HG02885 (cell line): ENCODE measurements around the gene MPPED1.
A peak's percentile ranks its signal among the peaks of the same experiment; 100 is the strongest.

Source experiments
- ATAC-seq: cut with Tn5 transposase; IDR thresholded peaks from one replicate; pipeline ENCODE4 v1.9.1; 2021; ENCODE audit warnings: mild to moderate bottlenecking; ENCODE audit not compliant: unreplicated experiment, poor library complexity

MPPED1 gene, protein sequence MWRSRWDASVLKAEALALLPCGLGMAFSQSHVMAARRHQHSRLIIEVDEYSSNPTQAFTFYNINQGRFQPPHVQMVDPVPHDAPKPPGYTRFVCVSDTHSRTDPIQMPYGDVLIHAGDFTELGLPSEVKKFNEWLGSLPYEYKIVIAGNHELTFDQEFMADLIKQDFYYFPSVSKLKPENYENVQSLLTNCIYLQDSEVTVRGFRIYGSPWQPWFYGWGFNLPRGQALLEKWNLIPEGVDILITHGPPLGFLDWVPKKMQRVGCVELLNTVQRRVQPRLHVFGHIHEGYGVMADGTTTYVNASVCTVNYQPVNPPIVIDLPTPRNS

DNA sequence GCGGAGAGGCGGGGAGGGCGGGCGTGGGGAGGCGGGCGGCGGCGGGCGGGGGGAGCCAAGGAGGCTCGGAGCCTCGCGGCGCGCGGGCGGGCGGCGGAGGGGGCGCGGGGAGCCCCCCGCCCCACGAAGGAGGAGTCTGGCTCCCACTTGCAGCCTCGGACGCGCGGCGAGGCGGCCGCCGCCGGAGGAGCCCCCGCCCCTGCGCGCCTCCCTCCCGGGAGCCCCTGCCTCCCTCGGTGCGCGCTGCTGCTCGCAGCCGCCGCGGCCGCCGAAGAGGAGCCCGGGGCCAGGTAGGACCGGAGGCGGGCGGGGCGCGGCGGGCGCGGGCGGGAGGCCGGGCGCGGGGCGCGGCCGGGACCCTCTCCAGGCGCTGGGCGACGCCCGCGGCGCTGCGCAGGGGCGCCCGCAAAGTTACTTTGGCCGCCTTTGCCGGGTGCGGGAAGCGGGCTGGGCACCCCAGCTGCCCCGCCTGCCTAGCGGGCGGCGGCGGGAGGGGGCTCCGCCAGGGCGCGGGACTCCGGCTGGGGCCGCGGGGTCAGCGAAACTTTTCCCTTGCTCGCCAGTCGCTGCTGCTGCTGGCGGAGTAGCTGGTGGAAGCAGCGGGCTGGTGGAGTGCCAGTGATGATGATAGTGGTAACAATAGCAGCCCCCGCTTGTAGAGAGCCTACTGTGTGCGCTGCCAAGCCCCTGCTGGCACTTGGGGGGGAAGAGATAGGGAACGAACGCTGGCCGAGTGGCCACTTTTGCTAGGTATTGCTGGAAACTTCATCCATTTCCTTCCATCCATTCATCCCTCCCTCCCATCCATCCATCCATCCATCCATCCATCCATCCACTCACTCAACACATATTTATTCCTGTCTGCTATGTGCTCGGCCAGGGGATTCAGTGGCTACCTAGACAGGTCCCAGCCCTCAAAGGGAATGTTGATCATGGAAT is at the start of gene MPPED1:
Gene MPPED1 (plus strand): TSS at position 146 of the 939 bp plus-strand sequence. CDS start 12,972 bp downstream, outside the sequence.
- ATAC-seq = no peak

DNA sequence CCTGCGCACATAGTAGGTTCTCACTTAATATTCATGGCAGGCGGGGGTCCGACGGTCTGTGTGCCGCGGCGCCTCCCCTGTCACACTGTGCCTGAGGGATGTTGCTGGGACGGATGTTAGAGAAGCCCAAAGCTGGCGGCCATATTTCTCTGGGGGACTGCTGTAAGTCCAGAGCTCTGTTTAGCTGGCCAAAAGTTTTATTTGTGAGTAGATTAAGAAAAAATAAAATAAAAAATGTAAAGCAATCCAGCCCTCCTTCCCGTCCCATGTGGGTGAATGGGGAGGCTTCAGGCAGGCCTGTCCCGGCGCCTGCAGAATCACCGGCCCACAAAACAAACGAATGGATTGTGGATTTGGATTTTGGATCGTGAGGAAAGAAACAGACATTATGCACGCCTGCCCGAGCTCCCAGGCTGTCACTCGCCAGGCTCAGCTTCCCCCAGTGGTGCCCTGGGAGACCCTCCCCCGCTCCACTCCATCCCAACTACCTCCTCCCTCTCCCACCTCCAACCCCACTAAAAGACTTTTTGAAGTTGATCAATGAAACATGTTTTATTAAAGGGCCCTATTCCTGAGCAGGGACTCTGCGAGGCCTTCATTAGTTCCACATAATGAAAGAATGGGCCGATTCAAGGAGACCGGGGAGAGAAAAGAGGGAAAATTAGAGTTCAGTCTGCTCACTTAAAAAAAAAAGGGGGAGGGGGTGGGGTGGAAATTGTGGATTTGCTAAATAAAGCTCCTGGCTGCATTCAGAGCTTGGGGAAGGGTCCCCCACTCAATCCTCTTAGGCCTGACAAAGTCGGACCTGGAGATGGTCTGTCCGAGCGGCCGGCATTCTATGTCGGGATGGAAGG is 48.3 kb upstream of the MPPED1 start:
- ATAC-seq = no peak

- no peak for ATAC-seq
Measured at GRCh38 chr22:43364169-43364435, 47.7 kb upstream of the MPPED1 start.

DNA sequence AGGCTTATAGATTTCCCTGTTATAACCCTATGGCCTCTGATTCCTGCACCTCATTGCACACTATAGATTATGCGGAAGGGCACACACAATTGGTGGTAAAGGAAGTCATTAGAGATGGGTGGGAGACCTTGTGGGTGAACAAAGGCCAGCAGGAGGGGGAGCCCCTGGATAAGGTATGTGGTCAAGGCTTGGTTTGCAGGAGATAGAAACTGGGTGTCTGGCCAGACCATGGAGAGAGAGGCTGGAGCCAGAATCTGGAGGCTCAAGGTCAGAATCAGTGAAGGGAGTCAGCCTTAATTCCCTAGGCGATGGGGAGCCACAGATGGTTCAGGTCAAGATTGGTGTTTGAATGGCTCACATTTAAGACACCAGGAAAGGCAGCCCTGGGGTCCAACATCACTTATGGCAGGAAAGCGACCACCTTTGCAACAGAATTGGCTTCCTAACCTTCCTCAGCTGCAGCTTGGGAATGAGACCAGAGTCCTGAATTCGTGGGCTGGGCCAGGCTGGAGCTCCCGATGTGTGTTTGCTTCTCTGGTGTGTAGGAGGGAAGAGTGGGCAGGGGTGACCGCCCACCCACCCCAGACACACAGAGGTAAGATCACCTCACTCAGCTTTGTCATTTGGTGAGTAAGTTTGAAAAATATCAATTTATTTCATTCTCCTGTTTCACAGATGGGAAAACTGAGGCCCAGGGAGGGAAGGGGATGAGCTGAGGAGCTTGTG is 45.9 kb upstream of the MPPED1 start:
- ATAC-seq = no peak

DNA sequence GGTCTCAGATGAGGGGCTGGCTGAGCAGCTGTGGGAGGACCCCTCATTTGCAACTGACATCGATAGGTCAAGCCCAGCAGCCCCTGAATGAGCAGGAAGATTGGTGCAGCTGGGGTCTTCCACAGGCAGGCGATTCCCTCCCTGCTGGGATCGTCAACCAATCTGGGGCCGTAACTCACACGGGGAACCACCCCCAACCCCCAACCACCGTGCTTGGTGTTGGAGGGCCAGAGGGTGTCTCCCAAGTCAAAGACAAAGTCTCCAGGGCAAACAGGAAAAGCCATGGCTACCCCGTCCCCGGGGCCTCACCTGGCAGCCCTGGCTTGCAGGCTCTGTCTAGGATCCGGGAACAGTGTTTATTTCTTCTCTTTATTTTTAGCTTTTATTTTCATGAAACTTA is 41.8 kb upstream of the MPPED1 start:
- no peak for ATAC-seq

GRCh38 chr22:43375951-43376455 is 35.8 kb upstream of the MPPED1 start:
- ATAC-seq = no peak

- ATAC-seq = peak; percentile 74
Measured at GRCh38 chr22:43376765-43377547, 34.9 kb upstream of the MPPED1 start.

GRCh38 chr22:43377548-43377895 is 34.3 kb upstream of the MPPED1 start:
- no peak for ATAC-seq

GRCh38 chr22:43377896-43378704 is 33.7 kb upstream of the MPPED1 start:
- peak; percentile 57 for ATAC-seq

DNA sequence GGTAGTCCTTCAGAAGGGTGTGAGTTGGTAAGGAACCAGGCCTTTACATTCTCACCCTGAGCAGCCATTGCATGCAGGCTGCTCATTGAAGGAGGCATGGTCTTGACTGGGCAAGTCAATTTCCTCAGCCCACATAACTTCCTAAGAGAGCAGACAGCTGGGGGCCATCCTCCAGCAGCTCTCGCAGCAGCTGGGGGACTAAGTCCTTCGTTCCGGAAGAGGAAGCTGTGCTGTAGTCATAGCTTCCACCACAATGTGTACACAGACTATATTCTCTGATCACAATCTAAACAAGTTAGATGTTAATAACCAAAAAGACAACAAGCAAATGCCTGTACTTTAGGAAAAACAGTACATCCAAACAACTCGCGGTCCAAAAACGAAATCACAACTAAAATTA is 30.1 kb upstream of the MPPED1 start:
- ATAC-seq = no peak

GRCh38 chr22:43384863-43385262 is 27.0 kb upstream of the MPPED1 start:
- ATAC-seq = no peak

DNA sequence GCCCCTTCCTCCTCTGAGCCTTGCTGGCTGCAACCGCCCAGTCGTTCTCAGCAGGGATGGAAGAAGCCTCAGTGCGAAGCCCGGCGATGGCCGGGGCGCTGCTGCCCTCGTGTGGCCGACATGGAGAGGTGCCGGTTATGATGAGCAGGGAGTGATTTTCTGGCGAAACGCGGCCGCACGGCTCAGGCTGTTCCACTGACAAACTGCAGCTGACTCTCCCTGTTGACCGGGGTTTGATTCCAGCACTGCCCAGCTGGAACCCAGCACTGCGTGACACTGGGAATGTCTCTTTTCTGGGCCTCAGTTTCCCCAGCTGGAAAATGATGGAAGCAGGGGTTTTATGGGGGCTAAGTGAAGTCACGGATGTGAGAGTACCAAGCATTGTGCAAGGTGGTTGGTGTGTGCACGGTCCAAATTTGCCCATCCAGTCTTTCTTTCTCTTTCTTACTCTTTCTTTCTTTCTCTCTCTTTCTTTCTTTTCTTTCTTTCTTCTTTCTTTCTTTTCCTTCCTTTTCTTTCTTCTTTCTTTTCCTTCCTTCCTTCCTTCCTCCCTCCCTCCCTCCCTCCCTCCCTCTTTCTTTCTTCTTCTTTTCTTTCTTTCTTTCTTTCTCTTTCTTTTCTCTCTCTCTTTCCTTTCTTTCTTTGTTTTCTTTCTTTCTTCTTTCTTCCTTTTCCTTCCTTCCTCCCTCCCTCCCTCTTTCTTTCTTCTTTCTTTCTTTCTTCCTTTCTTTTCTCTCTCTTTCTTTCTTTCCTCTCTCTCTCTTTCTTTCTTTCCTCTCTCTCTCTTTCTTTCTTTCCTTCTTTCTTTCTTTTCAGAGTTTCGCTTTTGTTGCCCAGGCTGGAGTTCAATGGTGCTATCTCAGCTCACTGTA is 25.8 kb upstream of the MPPED1 start:
- ATAC-seq = peak; percentile 48

DNA sequence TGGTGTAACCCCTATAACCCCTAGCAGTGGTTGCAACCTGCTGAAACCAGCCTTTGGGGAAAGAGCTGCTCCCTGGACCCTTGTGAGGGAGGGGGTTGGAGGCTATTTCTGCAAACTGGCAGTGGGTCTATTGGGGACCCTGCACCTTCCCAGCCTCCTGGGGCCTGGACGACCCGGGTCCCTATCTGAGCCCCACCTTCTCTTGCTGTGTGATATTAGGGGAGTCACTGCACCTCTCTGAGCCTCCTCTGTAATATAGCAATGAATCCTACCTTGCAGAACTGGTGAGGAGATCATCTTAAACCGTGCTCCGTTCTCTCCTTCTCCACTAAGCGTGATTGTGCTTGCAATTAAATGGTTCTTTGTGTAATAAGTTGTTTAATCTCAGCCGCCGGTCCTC is 24.0 kb upstream of the MPPED1 start:
- no peak for ATAC-seq

GRCh38 chr22:43388420-43388851 is 23.4 kb upstream of the MPPED1 start:
- ATAC-seq = peak; percentile 47

GRCh38 chr22:43389227-43389836 is 22.5 kb upstream of the MPPED1 start:
- ATAC-seq = no peak

DNA sequence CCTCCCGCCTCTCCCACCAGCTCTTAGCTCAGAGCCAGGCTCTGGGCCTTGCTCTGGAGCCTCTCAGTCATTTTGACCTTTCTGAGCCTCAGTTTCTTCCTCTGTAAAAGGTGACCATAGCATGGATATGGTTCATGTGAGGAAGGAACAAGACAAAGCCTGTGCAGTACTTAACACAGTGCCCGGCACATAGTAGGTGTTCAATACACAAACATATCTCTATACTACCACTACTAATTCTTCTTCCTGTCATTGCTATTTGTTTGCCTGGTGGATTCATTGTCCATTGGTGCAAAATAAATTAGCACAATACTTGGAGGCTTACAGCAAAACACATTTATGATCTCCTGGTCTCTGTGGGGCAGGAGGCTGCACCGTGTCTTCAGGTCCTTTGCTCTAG is 21.6 kb upstream of the MPPED1 start:
- ATAC-seq = no peak

- ATAC-seq = no peak
Measured at GRCh38 chr22:43390872-43391271, 20.9 kb upstream of the MPPED1 start.
